ENCODE measurements around the gene CDC6. TPM values are rescaled to one million over a fixed set of nuclear protein-coding genes. Genes with fewer than 3 reads are reported as not detected.

CDC6 gene
- total RNA-seq, 1 experiment from 2014 or later, result 44.9 TPM

DNA sequence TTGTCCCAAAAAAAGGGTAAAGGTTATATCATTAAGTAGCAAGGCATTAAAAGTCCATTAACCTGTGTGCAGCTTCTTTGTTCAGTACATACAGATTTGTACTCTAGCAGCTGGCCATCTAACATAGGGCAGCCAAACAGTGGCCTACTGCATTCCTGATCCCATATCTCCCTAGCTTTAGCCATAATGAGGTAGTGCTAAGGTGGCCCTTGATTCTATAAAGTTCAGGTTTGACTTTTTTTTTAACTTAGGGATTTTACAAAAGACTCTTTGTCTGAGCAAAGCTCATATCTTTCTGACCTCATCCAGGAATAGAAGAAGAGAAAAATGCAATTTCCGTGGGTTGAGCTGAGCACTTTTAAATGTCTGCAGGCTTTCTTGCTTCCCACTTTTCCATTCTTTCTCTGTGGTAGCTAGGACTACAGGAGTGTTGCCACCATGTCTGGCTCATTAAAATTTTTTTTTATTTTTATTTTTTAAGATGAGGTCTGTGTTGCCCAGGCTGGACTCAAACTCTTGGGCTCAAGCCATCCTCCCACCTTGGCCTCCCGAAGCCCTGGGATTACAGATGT lies 19.5 kb upstream of the CDC6 start:
- no peaks in the 10 kb centered on the region for H3K9me3 ChIP-seq (ENCODE audit: insufficient read depth, low read depth)
- H3K27ac ChIP-seq, result no peak overlapping the region
- no peaks in the 10 kb centered on the region for H3K27me3 ChIP-seq (ENCODE audit: insufficient read depth, low read depth)
- BruUV-seq (replicated peaks), result no TSS peak
- intact Hi-C loops (cut with micrococcal nuclease; ENCODE audit: unreplicated experiment), result no loop called here
- H2AFZ ChIP-seq, result no peak overlapping the region
- no peak overlapping the region for H3K4me3 ChIP-seq
- no peaks in the 10 kb centered on the region for H3K79me2 ChIP-seq (ENCODE audit: low read depth)
- TF ChIP-seq, protein P1, sequence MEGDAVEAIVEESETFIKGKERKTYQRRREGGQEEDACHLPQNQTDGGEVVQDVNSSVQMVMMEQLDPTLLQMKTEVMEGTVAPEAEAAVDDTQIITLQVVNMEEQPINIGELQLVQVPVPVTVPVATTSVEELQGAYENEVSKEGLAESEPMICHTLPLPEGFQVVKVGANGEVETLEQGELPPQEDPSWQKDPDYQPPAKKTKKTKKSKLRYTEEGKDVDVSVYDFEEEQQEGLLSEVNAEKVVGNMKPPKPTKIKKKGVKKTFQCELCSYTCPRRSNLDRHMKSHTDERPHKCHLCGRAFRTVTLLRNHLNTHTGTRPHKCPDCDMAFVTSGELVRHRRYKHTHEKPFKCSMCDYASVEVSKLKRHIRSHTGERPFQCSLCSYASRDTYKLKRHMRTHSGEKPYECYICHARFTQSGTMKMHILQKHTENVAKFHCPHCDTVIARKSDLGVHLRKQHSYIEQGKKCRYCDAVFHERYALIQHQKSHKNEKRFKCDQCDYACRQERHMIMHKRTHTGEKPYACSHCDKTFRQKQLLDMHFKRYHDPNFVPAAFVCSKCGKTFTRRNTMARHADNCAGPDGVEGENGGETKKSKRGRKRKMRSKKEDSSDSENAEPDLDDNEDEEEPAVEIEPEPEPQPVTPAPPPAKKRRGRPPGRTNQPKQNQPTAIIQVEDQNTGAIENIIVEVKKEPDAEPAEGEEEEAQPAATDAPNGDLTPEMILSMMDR (conservative IDR thresholded peaks at IDR 0.05), result no peak
- no peak for TF ChIP-seq EZH2 (IDR thresholded peaks at IDR 0.05; ENCODE audit: low read depth)
- H4K20me1 ChIP-seq (ENCODE audit: insufficient read depth), result no peaks in the 10 kb centered on the region
- 0 out of 2 replicates have a peak, but pooled peaks cover 9% of the 10 kb centered on the region for H3K36me3 ChIP-seq (ENCODE audit: low read depth)
- no peak for DNase-seq
- CTCF ChIA-PET, result no interaction called here
- no peaks in the 10 kb centered on the region for H3K9me2 ChIP-seq (ENCODE audit: insufficient read depth)
- H3K4me2 ChIP-seq, result no peak overlapping the region
- POLR2A ChIA-PET (ENCODE audit: unreplicated experiment), result interaction anchor here (0.6 kb wide), 1 partner anchor 24 kb away, joined by 6 read pairs; no protein-coding TSS in a partner anchor
- H3K4me1 ChIP-seq (replicated peaks; ENCODE audit: insufficient read depth), result no peaks in the 10 kb centered on the region
- no peaks in the 10 kb centered on the region; the same call in 1 of the 2 replicates for H3F3A ChIP-seq (ENCODE audit: insufficient read depth, low read depth)

DNA sequence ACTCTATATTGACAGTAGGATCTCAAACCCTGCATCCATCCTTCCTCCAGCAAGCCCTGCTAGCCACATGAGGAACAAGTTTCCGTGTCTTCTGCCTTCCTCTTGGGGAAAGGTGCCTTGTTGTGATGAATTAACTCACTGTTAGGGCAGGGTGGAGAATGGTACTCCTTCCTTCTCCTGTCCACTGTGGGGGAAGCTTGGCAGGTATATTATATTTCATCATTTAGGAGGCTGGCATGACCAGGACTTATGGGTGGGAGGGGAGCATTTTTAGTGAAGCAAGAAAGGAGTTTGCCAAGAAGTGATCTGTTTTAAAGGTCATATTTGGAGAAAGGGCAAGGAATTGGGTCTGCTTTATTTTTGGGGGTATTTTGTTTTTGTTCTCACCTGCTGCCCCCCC lies 9.3 kb upstream of the CDC6 start:
- H3K9me2 ChIP-seq (ENCODE audit: insufficient read depth), result no peaks in the 10 kb centered on the region
- H3F3A ChIP-seq (ENCODE audit: insufficient read depth, low read depth), result peaks cover 24% of the 10 kb centered on the region
- no peaks in the 10 kb centered on the region for H3K79me2 ChIP-seq (ENCODE audit: low read depth)
- POLR2A ChIA-PET (ENCODE audit: unreplicated experiment), result interaction anchor here (0.7 kb wide), 1 partner anchor 471 kb away, joined by 3 read pairs; no protein-coding TSS in a partner anchor
- no peaks in the 10 kb centered on the region for H4K20me1 ChIP-seq (ENCODE audit: insufficient read depth)
- DNase-seq, result no peak
- H3K27ac ChIP-seq, result no peak overlapping the region
- CTCF ChIA-PET, result no interaction called here
- no TSS peak for BruUV-seq (replicated peaks)
- peaks cover 22% of the 10 kb centered on the region for H3K4me1 ChIP-seq (replicated peaks; ENCODE audit: insufficient read depth)
- H2AFZ ChIP-seq, result no peak overlapping the region
- no peak for TF ChIP-seq EZH2 (IDR thresholded peaks at IDR 0.05; ENCODE audit: low read depth)
- TF ChIP-seq, protein P1 (conservative IDR thresholded peaks at IDR 0.05), result no peak
- intact Hi-C loops (cut with micrococcal nuclease; ENCODE audit: unreplicated experiment), result no loop called here
- H3K9me3 ChIP-seq (ENCODE audit: insufficient read depth, low read depth), result no peaks in the 10 kb centered on the region
- H3K36me3 ChIP-seq (ENCODE audit: low read depth), result peaks cover 20% of the 10 kb centered on the region
- no peak overlapping the region for H3K4me3 ChIP-seq
- no peaks in the 10 kb centered on the region for H3K27me3 ChIP-seq (ENCODE audit: insufficient read depth, low read depth)
- no peak overlapping the region for H3K4me2 ChIP-seq

DNA sequence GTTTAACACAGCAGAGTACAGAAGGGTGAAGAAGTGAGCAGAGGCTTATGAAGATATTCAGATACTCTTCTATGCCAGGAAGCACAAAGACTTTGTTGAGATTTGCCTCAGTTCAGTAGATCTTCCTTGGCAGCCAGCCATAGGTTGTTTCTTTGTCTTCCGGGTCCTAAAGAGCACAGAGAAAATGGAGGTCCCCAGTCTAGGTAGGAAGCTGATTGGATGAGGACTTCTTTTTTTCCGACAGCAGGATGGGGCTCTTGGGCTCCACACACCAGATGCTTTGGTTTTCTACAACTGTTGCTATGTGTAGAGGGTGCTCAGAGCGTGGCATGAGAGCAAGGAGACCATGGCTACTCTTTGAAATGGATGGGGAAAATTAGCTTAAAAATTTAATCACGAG lies 8.3 kb upstream of the CDC6 start:
- no peaks in the 10 kb centered on the region for H3K9me3 ChIP-seq (ENCODE audit: insufficient read depth, low read depth)
- H2AFZ ChIP-seq, result no peak overlapping the region
- POLR2A ChIA-PET (ENCODE audit: unreplicated experiment), result no interaction called here
- H3K4me2 ChIP-seq, result no peak overlapping the region
- H3K27ac ChIP-seq, result no peak overlapping the region
- H3F3A ChIP-seq (ENCODE audit: insufficient read depth, low read depth), result peaks cover 33% of the 10 kb centered on the region
- no peaks in the 10 kb centered on the region for H3K79me2 ChIP-seq (ENCODE audit: low read depth)
- H3K27me3 ChIP-seq (ENCODE audit: insufficient read depth, low read depth), result no peaks in the 10 kb centered on the region
- TF ChIP-seq EZH2 (IDR thresholded peaks at IDR 0.05; ENCODE audit: low read depth), result no peak
- TF ChIP-seq, protein P1 (conservative IDR thresholded peaks at IDR 0.05), result no peak
- no peaks in the 10 kb centered on the region for H3K9me2 ChIP-seq (ENCODE audit: insufficient read depth)
- no peak for DNase-seq
- intact Hi-C loops (cut with micrococcal nuclease; ENCODE audit: unreplicated experiment), result no loop called here
- no peaks in the 10 kb centered on the region for H4K20me1 ChIP-seq (ENCODE audit: insufficient read depth)
- CTCF ChIA-PET, result no interaction called here
- peaks cover 32% of the 10 kb centered on the region for H3K4me1 ChIP-seq (replicated peaks; ENCODE audit: insufficient read depth)
- 0 out of 2 replicates have a peak, but pooled peaks cover 14% of the 10 kb centered on the region for H3K36me3 ChIP-seq (ENCODE audit: low read depth)
- no TSS peak for BruUV-seq (replicated peaks)
- no peak overlapping the region for H3K4me3 ChIP-seq
